ENCODE results near the gene UTF1. TPM values are rescaled to one million over a fixed set of nuclear protein-coding genes. Genes with fewer than 3 reads are reported as not detected.

Gene UTF1
- total RNA-seq, 2 experiments from 2014 or later = not detected

GRCh38 chr10:133214468-133215410, 15.3 kb upstream of the UTF1 start:
- CTCF ChIA-PET = interaction anchor here (0.9 to 1.0 kb wide), 2 partner anchors 71 kb away, joined by 3 to 4 read pairs; no protein-coding TSS in a partner anchor
- POLR2A ChIA-PET = interaction anchor here (0.8 to 1.4 kb wide), 2 partner anchors 10 to 359 kb away, joined by 3 to 4 read pairs; no protein-coding TSS in a partner anchor
- no peaks in the 10 kb centered on the region for H3K9me3 Mint-ChIP-seq
- H3K36me3 Mint-ChIP-seq (ENCODE audit: low read depth) = no peaks in the 10 kb centered on the region
- no peak for TF ChIP-seq CTCF (IDR thresholded peaks at IDR 0.05)
- no peak overlapping the region for H3K4me3 Mint-ChIP-seq
- no peaks in the 10 kb centered on the region for H3K4me1 Mint-ChIP-seq (ENCODE audit: low read depth)
- DNase-seq = no peak
- H3K27me3 Mint-ChIP-seq = peaks cover 3% of the 10 kb centered on the region
- intact Hi-C loops (cut with micrococcal nuclease) = no loop called here
- no peak overlapping the region for H3K27ac Mint-ChIP-seq
- no peak for ATAC-seq

GRCh38 chr10:133215586-133215985, 14.4 kb upstream of the UTF1 start:
- H3K9me3 Mint-ChIP-seq = no peaks in the 10 kb centered on the region
- ATAC-seq = no peak
- H3K4me3 Mint-ChIP-seq = no peak overlapping the region
- POLR2A ChIA-PET = interaction anchor here (1.4 kb wide), 1 partner anchor 9 kb away, joined by 4 read pairs; no protein-coding TSS in a partner anchor
- CTCF ChIA-PET = interaction anchor here (1.0 kb wide), 1 partner anchor 72 kb away, joined by 3 read pairs; no protein-coding TSS in a partner anchor
- H3K27me3 Mint-ChIP-seq = peaks cover 3% of the 10 kb centered on the region
- H3K27ac Mint-ChIP-seq = no peak overlapping the region
- TF ChIP-seq CTCF (IDR thresholded peaks at IDR 0.05) = no peak
- no peak for DNase-seq
- H3K36me3 Mint-ChIP-seq (ENCODE audit: low read depth) = no peaks in the 10 kb centered on the region
- intact Hi-C loops (cut with micrococcal nuclease) = no loop called here
- H3K4me1 Mint-ChIP-seq (ENCODE audit: low read depth) = no peaks in the 10 kb centered on the region

- H3K36me3 Mint-ChIP-seq (ENCODE audit: low read depth) = no peaks in the 10 kb centered on the region
- CTCF ChIA-PET = no interaction called here
- peaks cover 9% of the 10 kb centered on the region for H3K27me3 Mint-ChIP-seq
Observed at GRCh38 chr10:133216776-133217175, 13.2 kb upstream of the UTF1 start.

GRCh38 chr10:133217800-133218589, 12.0 kb upstream of the UTF1 start:
- intact Hi-C loops (cut with micrococcal nuclease) = no loop called here
- DNase-seq (no peak), ATAC-seq (no peak)
- Mint-ChIP-seq H3K9me3 (no peaks in the 10 kb centered on the region), H3K4me1 (ENCODE audit: low read depth) (no peaks in the 10 kb centered on the region), H3K36me3 (ENCODE audit: low read depth) (no peaks in the 10 kb centered on the region), H3K27ac (no peak overlapping the region), H3K4me3 (no peak overlapping the region), H3K27me3 (peaks cover 9% of the 10 kb centered on the region)
- POLR2A ChIA-PET = no interaction called here
- no peak for TF ChIP-seq CTCF (IDR thresholded peaks at IDR 0.05)
- CTCF ChIA-PET = no interaction called here

More at GRCh38 chr10:133216776-133217175, 13.2 kb upstream of the UTF1 start:
- no peaks in the 10 kb centered on the region for H3K4me1 Mint-ChIP-seq (ENCODE audit: low read depth)
- no peak overlapping the region for H3K27ac Mint-ChIP-seq
- intact Hi-C loops (cut with micrococcal nuclease) = no loop called here
- H3K9me3 Mint-ChIP-seq = no peaks in the 10 kb centered on the region
- DNase-seq = no peak
- ATAC-seq = no peak
- POLR2A ChIA-PET = no interaction called here
- no peak overlapping the region for H3K4me3 Mint-ChIP-seq
- TF ChIP-seq CTCF (IDR thresholded peaks at IDR 0.05) = no peak

Data from activated CD8-positive, alpha-beta T cell treated with anti-CD3 and anti-CD28 coated beads for 36 hours (primary cell).